GM18498 (cell line): Measurements from ENCODE around the gene CEP76.

Experiments used
- ATAC-seq: cut with Tn5 transposase; IDR thresholded peaks from one replicate; pipeline ENCODE4 v1.9.1; 2021; ENCODE audit warnings: mild to moderate bottlenecking, moderate library complexity; ENCODE audit not compliant: unreplicated experiment

Gene CEP76

GRCh38 chr18:12702221-12703095 is at the start of gene CEP76, which contains the start of gene PSMG2:
CEP76 (minus strand) TSS chr18:12702723; CDS start chr18:12702548, 175 bp downstream.
PSMG2 (plus strand) TSS chr18:12703042; CDS start chr18:12703108, 66 bp downstream.
- ATAC-seq = peak; percentile 82

GRCh38 chr18:12751891-12752290 is 49.4 kb upstream of the CEP76 start:
- ATAC-seq = no peak

- ATAC-seq = no peak
Measured at GRCh38 chr18:12751503-12751884, 49.0 kb upstream of the CEP76 start.

- no peak for ATAC-seq
Measured at GRCh38 chr18:12750715-12751502, 48.4 kb upstream of the CEP76 start.

GRCh38 chr18:12750076-12750714 is 47.7 kb upstream of the CEP76 start:
- no peak for ATAC-seq

GRCh38 chr18:12749121-12749520 is 46.6 kb upstream of the CEP76 start:
- ATAC-seq = no peak

GRCh38 chr18:12748671-12749070 is 46.1 kb upstream of the CEP76 start:
- no peak for ATAC-seq

- no peak for ATAC-seq
Measured at GRCh38 chr18:12747530-12748315, 45.2 kb upstream of the CEP76 start.

- ATAC-seq = no peak
Measured at GRCh38 chr18:12745095-12745795, 42.7 kb upstream of the CEP76 start.

GRCh38 chr18:12744103-12744502 is 41.6 kb upstream of the CEP76 start:
- no peak for ATAC-seq

- no peak for ATAC-seq
Measured at GRCh38 chr18:12742453-12742852, 39.9 kb upstream of the CEP76 start.

GRCh38 chr18:12741351-12741750 is 38.8 kb upstream of the CEP76 start:
- no peak for ATAC-seq

- ATAC-seq = no peak
Measured at GRCh38 chr18:12737243-12737902, 34.9 kb upstream of the CEP76 start.

- no peak for ATAC-seq
Measured at GRCh38 chr18:12726774-12727550, 24.4 kb upstream of the CEP76 start.

- no peak for ATAC-seq
Measured at GRCh38 chr18:12726331-12726730, 23.8 kb upstream of the CEP76 start.

- ATAC-seq = no peak
Measured at GRCh38 chr18:12722731-12723130, 20.2 kb upstream of the CEP76 start.

- ATAC-seq = no peak
Measured at GRCh38 chr18:12721495-12722275, 19.2 kb upstream of the CEP76 start.

- no peak for ATAC-seq
Measured at GRCh38 chr18:12711446-12711845, 8.9 kb upstream of the CEP76 start.
